Inflammatory macrophage (primary cell): ENCODE data around the gene ARF6.
"Not testable (repeated sequence)": the region's sequence is repeated elsewhere in the genome, so short reads cannot be mapped to it uniquely, and the experiment has no call there.

Source experiments
- DNase-seq, 2 donors: peaks; one replicate each; pipeline ENCODE4 v3.0.0-alpha.2; 2020 to 2022

Gene ARF6

DNA sequence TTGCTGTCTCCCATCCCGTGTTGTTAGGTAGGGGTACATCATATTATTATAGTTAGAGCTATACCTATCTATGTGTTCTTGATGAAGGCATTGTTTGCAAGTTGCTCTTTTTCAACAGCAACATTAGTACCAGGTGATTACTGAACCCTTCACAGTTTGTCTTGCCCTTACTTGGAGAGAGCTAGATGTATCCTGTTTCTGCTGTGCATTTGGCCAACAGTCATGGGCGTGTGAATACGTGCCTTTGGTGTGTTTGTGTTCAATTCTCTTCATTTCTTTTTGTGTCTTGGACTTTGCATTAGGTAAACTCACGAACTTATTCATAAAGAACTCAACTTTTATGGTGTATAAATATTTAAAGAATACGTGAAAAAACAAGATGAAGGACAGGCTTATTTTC is 14.3 kb downstream of the ARF6 start:
- DNase-seq: no peak

DNA sequence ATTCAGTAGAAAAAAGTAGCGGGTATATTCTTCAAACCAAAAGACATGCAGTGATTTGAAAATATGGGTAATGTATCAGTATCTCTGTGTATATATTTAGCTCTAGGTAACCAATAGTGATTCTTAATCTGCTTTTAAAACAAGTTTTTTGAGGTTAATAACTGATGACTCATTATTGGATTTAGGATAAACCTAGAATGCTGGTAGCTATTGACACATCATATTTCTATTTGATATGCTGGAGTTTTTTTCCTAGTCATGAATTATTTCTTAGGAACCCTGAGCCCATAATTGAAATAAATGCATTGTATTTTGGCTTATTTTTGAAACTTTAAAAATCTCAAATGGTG is 15.5 kb downstream of the ARF6 start:
- no peak for DNase-seq

DNA sequence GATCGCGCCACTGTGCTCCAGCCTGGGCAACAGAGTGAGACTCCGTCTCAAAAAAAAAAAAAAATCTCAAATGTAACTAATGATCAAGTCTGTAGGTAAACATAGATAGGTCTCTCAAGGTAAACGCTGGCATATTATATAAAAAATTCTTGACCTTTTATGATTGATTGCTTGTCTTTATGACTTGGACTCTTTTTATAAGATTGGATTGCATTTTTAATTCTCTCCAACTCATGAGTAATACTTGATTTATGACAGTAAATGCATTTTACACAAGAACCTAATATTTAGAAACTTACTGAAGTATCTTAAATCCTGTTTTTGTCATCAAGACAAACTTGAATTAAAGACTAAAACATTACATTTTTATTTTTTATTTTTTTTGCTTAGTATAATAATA is 16.1 kb downstream of the ARF6 start:
- no peak for DNase-seq

DNA sequence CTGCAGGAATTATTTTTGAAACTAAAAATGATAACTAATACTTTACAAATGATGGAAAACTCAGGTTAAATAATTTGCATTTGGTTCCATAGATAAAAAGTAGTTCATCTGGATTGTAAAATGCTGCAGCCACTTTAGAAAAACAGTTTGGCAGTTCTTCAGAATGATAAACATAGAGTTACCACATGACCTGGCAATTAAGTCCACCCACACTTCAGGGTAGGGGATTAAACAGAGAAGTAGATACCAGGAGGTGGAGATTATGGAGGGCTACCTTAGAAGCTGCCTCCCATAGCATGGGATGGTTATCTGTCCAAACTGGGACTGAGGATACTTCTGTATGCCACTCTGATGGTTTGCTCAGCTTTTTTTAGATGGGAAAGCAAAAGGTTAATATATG is 22.2 kb downstream of the ARF6 start:
- DNase-seq: no peak

DNA sequence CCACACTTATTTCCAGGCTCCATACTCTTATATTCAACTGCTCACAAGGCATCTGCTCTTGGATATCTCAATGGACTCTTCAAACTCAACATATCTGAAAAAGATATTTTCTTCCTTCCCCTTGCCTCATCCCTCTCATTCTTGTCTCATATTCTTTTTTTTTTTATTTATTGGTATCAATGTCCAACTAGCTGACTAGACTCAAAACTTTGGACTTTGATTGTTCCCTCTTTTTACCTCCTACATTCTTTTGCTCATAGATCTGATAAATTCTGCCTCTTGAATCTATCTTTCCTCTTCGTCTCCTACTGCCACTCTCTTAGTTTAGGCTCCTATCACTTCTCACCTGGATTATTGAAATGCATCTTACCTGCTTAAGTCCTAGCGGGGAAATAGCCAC is 25.8 kb downstream of the ARF6 start:
- no peak for DNase-seq

DNA sequence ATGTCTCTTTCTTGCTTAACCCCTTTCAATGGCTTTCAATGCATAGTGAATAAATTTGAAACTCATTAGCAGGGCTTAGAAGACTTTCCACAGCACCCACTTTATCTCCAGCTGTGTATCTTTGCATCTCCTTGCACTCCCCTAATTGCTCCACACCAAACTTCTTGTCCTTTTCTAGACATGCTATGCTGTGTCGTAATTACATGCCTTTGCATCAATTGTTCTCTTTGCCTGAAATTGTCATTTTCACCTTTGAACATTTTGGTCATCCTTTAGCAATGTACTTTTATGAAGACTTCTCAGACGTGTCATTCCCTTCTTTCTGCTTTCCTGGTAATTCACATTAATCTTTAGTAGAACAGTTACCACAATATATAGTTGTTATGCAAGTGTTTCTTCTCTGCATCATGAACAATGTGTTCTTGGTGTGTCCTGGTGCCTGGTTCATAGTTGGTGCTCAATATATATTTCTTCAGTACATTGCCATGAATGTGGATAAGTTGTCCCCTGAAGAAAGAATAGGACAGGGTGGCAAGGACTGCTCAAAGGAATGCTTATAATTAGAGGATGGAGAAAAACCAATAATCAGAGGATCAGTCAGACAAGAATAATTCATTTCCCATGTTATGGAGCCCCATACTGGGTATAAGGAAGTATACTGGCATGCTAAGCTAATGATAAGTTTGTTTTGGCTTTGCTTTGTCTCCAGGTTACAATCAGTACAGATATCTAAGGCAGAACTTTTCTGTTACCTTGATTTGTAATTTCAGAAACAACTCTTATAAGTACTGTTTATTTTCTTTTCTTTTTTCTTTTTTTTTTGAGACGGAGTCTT is 27.2 kb downstream of the ARF6 start:
- DNase-seq: no peak

DNA sequence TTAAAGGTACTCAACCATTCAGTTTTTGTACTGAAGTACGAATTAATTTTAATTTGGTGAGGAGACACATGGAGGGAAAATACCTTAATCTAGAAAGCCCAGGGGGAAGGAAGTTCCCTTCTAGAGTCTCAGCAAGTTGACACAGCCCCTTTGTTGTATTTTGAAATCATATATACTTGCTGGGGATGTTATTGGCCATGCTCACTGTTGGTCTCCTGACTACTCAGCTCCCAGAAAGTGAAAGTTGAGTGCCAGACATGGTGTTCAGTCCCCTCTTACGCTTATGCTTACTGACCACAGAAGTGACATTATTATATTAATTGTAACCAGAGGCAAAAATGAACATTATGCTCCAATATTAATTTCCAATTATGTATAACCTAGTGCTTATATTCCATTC is 28.1 kb downstream of the ARF6 start:
- peak; percentile 19 to 59 for DNase-seq

DNA sequence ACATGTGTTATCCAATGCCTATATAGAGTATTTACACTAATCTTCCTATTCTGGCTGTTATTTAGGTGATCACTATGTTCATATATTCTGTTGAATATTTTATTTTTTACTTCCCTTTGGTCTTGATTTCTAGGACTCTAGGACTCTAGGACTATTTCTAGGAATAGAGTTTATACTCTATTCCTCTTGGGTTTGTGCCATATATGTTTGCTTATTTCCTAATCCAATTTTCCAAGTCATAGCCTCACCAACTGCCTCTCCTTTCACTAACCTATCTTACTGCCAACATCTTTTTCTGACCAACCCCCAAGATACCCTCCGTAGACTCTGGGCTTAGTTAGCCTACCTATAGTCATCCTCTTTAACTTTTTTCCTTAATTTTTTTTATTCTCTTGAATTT is 28.5 kb downstream of the ARF6 start:
- no peak for DNase-seq

DNA sequence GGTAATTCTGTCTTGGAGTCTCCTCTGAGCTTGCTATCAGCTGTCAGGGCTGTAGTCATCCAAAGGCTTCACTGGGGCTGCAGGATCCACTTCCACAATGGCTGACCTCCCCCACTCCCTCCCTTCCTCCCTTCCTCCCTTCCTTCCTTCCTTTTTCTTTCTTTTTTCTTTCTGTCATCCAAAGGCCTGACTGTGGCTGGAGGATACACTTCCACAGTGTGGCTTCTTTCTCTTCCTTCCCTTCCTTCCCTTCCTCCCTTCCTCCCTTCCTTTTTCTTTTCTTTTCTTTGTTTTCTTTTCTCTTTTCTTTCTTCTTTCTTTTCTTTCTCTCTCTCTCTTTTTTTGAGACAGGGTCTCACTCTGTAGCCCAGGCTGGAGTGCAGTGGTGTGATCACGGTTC is 30.6 kb downstream of the ARF6 start:
- DNase-seq: no peak

DNA sequence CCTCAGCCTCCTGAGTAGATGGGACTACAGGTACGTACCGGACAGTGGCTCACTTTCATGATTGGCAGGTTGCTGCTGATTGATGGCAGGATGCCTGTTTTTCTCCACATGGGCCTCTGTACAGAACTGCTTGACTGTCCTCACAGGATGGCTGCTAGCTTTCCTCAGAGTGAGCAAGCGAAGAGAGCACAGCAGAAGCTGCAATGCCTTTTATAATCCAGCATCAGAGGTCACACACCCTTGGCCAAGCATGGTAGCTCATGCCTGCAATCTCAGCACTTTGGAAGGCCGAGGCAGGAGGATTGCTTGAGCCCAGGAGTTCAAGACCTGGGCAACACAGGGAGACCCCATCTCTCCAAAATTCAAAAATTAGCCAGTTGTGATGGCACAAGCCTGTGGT is 31.0 kb downstream of the ARF6 start:
- DNase-seq: no peak

DNA sequence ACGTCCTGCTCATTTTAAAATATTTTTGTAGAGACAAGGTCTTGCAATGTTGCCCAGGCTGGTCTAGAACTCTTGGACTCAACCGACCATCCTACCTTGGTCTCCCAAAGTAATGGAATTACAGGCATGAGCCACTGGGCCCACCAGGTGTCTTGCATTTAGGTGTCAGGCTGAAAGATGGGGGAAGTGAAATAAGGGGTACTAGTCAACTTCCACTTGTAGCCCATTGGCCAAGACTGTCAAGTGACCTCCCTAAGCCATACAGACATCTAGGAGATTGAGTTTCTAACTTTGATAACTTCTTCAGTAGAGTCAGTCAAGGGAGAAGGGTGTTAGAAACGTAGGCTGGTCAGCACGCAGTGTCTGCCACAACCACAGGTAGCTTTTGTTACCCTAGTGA is 32.0 kb downstream of the ARF6 start:
- DNase-seq: no peak

DNA sequence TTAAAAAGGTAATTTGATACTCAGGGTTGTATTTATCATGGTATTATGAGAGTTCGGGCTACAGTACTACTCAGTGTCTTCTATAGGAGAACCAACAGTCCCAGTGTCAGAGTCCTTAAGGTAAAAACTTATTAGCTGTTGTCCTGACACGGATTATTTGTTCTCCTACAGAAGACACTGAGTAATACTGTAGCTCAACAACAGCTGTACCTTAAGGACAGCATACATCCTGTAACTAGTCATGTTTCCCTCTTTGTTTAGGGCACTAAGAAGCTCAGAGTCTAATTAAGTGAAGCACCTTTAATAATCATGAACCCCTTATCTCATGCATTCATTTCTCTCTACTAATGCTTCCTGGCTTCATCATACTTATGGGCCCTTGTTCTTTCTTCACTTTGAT is 33.9 kb downstream of the ARF6 start:
- DNase-seq: no peak

DNA sequence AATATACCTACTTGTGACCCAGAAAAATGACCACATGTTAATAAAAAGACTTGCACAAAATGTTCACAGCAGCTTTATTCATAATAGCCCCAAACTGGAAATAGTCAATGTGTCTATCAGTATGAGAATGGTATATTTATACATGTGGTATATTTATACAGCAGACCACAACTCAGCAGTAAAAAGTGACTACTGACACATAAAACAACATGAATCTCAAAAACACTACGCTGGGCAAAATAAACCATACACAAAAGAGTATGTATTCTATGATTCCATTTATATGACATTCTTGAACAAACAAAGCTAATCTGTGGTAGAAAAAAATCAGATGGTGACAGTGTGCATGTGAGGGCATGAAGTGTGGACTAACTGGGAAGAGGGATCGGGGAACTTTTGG is 35.1 kb downstream of the ARF6 start:
- no peak for DNase-seq

DNA sequence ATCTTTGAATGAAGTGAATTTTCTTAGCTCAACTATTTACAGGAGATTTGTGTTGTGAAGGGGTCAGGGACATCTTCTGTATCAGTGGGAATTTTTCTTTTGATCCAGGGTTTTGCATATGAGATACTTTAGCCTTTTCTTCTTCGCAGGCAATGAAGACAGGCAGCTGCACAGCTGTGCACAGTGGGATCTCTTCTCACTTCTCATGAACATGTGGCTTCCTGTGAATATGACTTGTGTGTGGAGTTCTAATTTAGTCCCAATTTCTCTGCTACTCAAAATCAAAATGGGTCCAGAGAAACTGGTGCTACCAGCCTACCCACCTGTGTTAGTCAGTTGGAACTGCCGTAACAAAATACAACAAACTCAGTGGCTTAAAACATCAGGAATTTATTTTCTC is 37.8 kb downstream of the ARF6 start:
- DNase-seq: no peak

DNA sequence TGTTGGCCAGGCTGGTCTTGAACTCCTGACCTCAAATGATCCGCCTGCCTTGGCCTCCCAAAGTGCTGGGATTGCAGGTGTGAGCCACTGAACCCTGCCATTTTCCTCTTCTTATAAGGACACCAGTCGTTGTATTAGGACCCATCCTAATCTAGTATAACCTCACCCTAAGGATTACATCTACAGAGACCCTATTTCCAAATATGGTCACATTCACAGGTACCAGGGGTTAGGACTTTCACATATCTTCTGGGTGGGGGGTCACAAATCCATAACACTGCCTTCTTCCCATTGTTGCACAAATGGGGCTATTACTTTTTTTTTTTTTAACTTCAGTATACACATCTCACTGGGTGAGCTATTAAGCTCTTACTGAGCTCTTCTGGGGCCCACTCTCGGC is 38.6 kb downstream of the ARF6 start:
- no peak for DNase-seq

DNA sequence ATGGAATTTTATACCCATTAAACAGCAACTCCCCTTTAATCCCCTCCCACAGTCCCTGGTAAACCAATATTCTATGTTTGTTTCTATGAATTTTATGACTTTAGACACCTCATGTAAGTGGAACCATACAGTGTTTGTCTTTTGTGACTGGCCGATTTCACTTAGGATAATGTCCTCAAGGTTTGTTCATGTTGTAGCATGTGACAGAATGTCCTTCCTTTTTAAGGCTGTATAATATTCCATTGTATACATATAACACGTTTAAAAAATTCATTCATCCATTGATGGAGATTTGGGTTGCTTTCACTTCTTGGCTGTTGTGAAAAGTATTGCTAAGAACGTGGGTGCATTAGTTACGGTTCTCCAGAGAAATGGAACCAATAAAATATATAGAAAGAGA is 40.2 kb downstream of the ARF6 start:
- DNase-seq: no peak

DNA sequence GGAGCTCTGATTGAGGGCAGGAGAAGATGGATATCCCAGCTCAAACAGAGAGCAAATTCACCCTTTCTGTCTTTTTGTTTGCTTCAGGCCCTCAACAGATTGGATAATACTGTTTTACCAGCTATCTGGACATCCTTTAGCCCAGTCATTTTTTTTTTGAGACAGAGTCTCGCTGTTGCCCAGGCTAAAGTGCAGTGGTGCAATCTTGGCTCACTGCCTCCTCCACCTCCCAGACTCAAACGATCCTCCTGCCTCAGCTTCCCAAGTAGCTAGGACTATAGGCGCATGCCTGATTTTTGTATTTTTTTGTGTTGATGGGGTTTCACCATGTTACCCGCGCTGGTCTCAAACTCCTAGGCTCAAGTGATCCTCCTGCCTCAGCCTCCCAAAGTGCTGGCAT is 40.8 kb downstream of the ARF6 start:
- DNase-seq: no peak

DNA sequence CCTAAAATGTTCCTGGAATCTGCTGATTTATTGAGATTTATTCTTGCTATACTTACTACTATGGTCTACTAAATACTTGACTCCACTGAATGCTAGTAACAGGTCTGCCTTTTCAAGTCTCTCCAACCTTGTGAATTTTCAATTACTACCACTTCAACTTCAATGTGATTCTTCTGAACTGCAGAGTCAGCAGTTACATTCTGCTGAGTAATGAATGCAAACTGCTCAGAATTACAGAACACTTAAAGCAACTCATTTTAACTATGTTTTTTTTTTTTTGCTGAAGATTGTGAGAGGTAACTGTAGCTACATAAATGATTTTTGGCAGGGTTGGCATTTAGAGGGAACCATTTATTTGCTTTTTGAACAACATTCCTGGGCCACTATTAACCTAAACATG is 41.8 kb downstream of the ARF6 start:
- peak in 1 of 2 donors; percentile 34 for DNase-seq

DNA sequence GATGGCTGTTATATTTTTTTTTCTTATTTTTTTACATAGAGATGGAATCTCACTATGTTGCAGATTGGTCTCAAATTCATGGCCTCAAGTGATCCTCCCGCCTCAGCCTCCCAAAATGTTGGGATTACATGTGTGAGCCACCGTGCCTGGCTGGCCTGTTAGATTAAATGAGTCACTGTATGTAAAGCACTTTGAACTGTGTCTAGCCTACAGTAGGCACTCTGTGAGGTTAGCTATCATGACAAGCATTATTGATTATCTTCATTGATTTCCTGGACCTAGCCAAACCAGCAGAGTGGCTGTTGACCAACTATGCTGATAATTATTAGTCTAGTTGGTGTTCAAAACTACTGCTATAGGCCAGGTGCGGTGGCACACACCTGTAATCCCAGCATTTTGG is 42.6 kb downstream of the ARF6 start:
- DNase-seq: no peak

DNA sequence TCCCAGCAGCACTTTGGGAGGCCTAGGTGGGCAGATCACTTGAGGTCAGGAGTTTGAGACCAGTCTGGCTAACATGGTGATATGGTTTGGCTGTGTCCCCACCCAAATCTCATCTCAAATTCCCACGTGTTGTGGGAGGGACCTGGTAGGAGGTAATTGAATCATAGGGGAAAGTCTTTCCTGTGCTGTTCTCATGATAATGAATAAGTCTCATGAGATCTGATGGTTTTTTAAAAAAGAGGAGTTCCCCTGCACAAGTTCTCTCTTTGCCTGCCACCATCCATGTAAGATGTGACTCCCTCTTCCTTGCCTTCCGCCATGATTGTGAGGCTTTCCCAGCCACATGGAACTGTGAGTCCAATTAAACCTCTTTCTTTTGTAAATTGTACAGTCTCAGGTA is 43.4 kb downstream of the ARF6 start:
- DNase-seq: peak in 1 of 2 donors; percentile 16

DNA sequence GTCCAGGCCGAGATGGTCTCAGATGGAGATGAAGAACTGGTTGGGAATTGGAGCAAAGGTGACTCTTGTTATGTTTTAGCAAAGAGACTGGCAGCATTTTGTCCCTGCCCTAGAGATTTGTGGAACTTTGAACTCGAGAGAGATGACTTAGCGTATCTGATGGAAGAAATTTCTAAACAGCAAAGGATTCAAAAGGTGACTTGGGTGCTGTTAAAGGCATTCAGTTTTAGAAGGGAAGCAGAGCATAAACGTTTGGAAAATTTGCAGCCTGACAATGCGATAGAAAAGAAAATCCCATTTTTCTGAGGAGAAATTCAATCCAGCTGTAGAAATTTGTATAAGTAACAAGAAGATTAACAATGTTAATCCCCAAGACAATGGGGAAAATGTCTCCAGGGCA is 44.0 kb downstream of the ARF6 start:
- DNase-seq: not testable (repeated sequence)

DNA sequence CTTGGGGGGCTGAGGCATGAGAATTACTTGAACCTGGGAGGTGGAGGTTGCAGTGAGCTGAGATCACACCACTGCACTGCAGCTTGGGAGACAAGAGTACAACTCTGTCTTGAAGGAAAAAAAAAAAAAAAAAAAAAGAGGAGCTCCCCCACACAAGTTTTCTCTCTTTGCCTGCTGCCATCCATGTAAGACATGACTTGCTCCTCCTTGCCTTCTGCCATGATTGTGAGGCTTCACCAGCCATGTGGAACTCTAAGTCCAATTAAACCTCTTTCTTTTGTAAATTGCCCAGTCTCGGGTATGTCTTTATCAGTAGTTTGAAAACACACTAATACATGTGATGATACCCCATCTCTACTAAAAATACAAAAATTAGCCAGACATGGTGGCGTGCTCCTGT is 46.3 kb downstream of the ARF6 start:
- not testable (repeated sequence) for DNase-seq

DNA sequence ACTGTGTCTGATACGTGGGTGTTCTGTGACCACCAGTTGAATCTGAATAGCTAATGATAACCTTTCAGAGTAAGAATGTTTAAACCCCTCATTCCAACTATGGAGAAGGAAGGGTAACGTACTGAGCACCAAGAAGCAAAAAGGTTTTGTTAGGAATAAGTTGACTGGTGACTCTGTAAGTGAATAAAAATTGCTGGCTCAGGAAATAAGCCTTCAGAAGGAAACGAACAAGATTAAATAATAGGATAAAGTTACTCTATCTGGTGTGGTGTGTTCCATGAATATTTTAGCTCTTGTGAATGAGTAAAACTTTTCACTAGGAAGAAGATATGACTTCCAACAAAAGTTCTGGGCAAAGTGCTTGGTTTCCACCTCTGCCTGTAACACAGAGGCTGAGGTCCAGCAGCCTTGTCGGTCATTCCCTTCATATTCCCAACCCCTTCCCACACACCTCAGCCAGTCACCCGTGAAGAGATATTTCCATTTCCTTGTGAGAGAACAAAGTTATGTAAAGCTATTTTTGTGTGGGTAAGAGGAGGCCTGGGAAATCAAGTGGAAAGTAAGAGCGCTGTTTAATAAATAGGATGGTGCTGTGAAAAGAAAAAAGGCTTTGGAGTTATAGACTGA is 47.1 kb downstream of the ARF6 start:
- DNase-seq: no peak

DNA sequence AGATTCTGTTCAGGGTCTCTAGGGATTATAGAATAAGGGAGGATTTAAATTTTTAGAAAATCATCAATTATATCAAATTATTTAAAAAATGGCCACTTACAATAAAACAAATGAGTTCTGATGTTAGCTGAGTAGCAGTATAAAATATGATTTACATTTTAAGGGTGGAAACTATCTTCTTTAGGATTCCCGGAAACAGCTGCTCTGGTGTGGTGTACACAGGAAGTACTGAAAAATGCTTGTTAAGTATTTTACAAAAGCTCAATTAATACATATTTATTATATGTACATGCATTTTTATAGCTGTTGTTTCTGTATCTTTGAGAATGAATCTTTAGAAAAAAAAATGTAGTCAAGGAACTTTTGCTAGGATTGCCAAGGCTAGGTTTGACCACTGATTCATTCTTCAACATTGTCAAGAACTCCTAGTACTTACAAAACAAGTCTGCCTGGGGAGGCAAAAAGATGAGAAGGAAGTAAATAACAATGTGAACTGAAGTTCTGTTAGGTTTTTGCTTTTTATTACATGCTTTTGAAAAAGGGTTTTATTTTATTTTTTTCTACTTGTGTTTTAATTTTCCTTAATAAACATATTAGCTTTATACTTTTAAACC is 48.0 kb downstream of the ARF6 start:
- DNase-seq: no peak
